ENCODE results near the gene GFY.

Gene GFY

GRCh38 chr19:49393881-49394280 is 31.3 kb upstream of the GFY start:
- Histone ChIP-seq H3K4me3 (ENCODE audit: low read depth, low read length) (no peak overlapping the region), H3K27ac (ENCODE audit: extremely low read depth, low read depth, low read length) (no peak overlapping the region), H3K9me3 (ENCODE audit: control insufficient read depth, insufficient read depth, low read depth, low read length) (no peaks in the 10 kb centered on the region), H3K4me1 (ENCODE audit: control insufficient read depth, insufficient read depth, low read length) (no peaks in the 10 kb centered on the region), H3K36me3 (ENCODE audit: control insufficient read depth in 2 of 2, insufficient read depth in 1 of 2, low read length in 2 of 2) (no peaks in the 10 kb centered on the region)
- ChIA-PET POLR2A (interaction anchor here (0.5 to 1.1 kb wide), 2 partner anchors 49 to 188 kb away, joined by 3 to 6 read pairs; no protein-coding TSS in a partner anchor), CTCF (interaction anchor here (0.5 to 5.0 kb wide), 11 partner anchors 9 to 166 kb away, joined by 3 to 59 read pairs (median 4); no protein-coding TSS in a partner anchor)
- no peak for TF ChIP-seq ZNF169 (tag by site-specific recombination; IDR thresholded peaks at IDR 0.05)

GRCh38 chr19:49395581-49396407 is 29.4 kb upstream of the GFY start:
- no peaks in the 10 kb centered on the region for H3K4me1 ChIP-seq (ENCODE audit: control insufficient read depth, insufficient read depth, low read length)
- no peak overlapping the region for H3K4me3 ChIP-seq (ENCODE audit: low read depth, low read length)
- ChIA-PET CTCF (interaction anchor here (0.7 to 5.0 kb wide), 2 partner anchors 47 to 151 kb away, joined by 3 to 59 read pairs; no protein-coding TSS in a partner anchor), POLR2A (interaction anchor here (0.6 kb wide), 1 partner anchor 222 kb away, joined by 5 read pairs; no protein-coding TSS in a partner anchor)
- H3K36me3 ChIP-seq (ENCODE audit: control insufficient read depth in 2 of 2, insufficient read depth in 1 of 2, low read length in 2 of 2) = no peaks in the 10 kb centered on the region
- H3K27ac ChIP-seq (ENCODE audit: extremely low read depth, low read depth, low read length) = no peak overlapping the region
- no peaks in the 10 kb centered on the region for H3K9me3 ChIP-seq (ENCODE audit: control insufficient read depth, insufficient read depth, low read depth, low read length)
- TF ChIP-seq ZNF366 (tag by site-specific recombination; conservative IDR thresholded peaks at IDR 0.05) (no peak), ZNF341 (tag by site-specific recombination; IDR thresholded peaks at IDR 0.05; ENCODE audit: low read depth) (peak; percentile 59; the same call in 1 of the 2 replicates)

GRCh38 chr19:49396738-49397505 is 28.3 kb upstream of the GFY start:
- no peaks in the 10 kb centered on the region for H3K4me1 ChIP-seq (ENCODE audit: control insufficient read depth, insufficient read depth, low read length)
- H3K4me3 ChIP-seq (ENCODE audit: low read depth, low read length) = no peak overlapping the region
- H3K27ac ChIP-seq (ENCODE audit: extremely low read depth, low read depth, low read length) = no peak overlapping the region
- H3K9me3 ChIP-seq (ENCODE audit: control insufficient read depth, insufficient read depth, low read depth, low read length) = no peaks in the 10 kb centered on the region
- POLR2A ChIA-PET = interaction anchor here (0.6 to 1.4 kb wide), 2 partner anchors 46 to 221 kb away, joined by 3 to 5 read pairs; no protein-coding TSS in a partner anchor
- CTCF ChIA-PET = no interaction called here
- no peaks in the 10 kb centered on the region for H3K36me3 ChIP-seq (ENCODE audit: control insufficient read depth in 2 of 2, insufficient read depth in 1 of 2, low read length in 2 of 2)
- TF ChIP-seq ZNF121 (tag by site-specific recombination; IDR thresholded peaks at IDR 0.05) = peak; percentile 92
- TF ChIP-seq MYNN (tag by site-specific recombination; IDR thresholded peaks at IDR 0.05; ENCODE audit: borderline replicate concordance) = no peak

GRCh38 chr19:49398001-49398615 is 27.1 kb upstream of the GFY start:
- TF ChIP-seq MEIS1 (CRISPR knock-in tag; IDR thresholded peaks at IDR 0.05; ENCODE audit: borderline replicate concordance) (no peak), ZNF639 (tag by site-specific recombination; IDR thresholded peaks at IDR 0.05) (no peak), KLF7 (tag by site-specific recombination; IDR thresholded peaks at IDR 0.05; ENCODE audit: borderline replicate concordance) (no peak), ZNF174 (tag by site-specific recombination; IDR thresholded peaks at IDR 0.05) (no peak), ZNF274 (IDR thresholded peaks at IDR 0.05; ENCODE audit: low read length) (no peak), ZNF274 (tag by site-specific recombination; IDR thresholded peaks at IDR 0.05; ENCODE audit: borderline replicate concordance) (no peak), ZNF398 (tag by site-specific recombination; IDR thresholded peaks at IDR 0.05) (no peak), ZNF837 (tag by site-specific recombination; IDR thresholded peaks at IDR 0.05) (no peak), AEBP2 (tag by site-specific recombination; IDR thresholded peaks at IDR 0.05; ENCODE audit: borderline replicate concordance) (no peak), ZNF777 (tag by site-specific recombination; IDR thresholded peaks at IDR 0.05; ENCODE audit: borderline replicate concordance) (no peak), ZNF157 (tag by site-specific recombination; IDR thresholded peaks at IDR 0.05) (no peak), ZNF785 (tag by site-specific recombination; IDR thresholded peaks at IDR 0.05) (no peak), ZNF184 (tag by site-specific recombination; IDR thresholded peaks at IDR 0.05) (no peak)
- no peak overlapping the region for H3K4me3 ChIP-seq (ENCODE audit: low read depth, low read length)
- H3K4me1 ChIP-seq (ENCODE audit: control insufficient read depth, insufficient read depth, low read length) = no peaks in the 10 kb centered on the region
- POLR2A ChIA-PET = interaction anchor here (1.4 kb wide), 1 partner anchor 44 kb away, joined by 3 read pairs; no protein-coding TSS in a partner anchor
- no peaks in the 10 kb centered on the region for H3K9me3 ChIP-seq (ENCODE audit: control insufficient read depth, insufficient read depth, low read depth, low read length)
- CTCF ChIA-PET = no interaction called here
- H3K36me3 ChIP-seq (ENCODE audit: control insufficient read depth in 2 of 2, insufficient read depth in 1 of 2, low read length in 2 of 2) = no peaks in the 10 kb centered on the region
- H3K27ac ChIP-seq (ENCODE audit: extremely low read depth, low read depth, low read length) = no peak overlapping the region
